GM21447 (cell line): ENCODE data around the gene MBD3L1.

Experiments used
- ATAC-seq: cut with Tn5 transposase; IDR thresholded peaks from one replicate; pipeline ENCODE4 v1.9.1; 2021; ENCODE audit not compliant: unreplicated experiment

The MBD3L1 gene

DNA sequence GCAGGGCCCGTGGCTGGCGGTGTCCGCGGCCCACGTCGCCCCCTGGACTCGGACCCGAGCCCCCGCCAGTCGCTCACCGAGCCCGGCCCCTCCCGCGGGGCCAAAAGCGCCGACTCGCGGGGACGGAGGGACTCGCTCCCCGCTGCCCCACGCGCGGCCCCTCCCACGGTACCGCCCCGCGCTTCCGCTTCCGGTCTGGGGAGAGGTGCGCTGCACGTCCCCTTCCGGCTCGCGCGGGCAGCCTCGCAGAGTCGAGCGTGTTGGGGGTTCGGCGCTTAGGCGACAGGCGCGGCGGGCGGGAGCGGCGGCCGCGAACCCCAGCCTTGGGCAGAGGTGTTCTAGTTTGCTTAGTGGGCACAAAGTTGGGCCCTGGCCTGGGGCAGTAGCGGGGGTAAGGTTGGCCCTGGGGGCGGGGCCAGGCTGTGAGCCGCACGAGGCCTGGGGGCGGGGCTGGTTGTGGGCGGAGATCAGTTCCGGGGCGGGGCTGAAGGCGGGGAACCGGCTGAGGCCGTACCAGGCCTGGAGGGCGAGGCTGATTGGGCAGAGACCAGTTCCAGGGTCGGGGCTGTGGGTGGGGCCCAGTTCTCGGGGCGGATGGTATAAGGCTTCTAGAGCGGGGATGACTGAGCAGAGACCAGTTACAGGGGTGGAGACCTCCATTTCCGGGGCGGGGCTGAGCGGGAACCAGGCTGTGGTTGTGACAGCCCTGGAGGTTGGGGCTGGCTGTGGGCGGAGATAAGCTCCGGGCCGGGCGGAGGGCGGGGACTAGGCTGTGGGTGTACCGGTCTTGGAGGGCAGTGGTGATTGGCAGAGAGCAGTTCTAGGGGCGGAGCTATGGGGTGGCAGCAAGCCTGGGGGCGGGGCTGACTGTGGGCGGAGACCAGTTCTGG, at the start of gene MBD3L1, which contains the start of gene ZNF558:
Gene MBD3L1, plus strand, starts transcription at position 246 of the 890 bp plus-strand sequence. CDS start 10,302 bp downstream, outside the sequence.
Gene ZNF558, minus strand, starts transcription at position 173 of the 890 bp plus-strand sequence. CDS start 9,645 bp downstream, outside the sequence.
- peak; percentile 84 for ATAC-seq

DNA sequence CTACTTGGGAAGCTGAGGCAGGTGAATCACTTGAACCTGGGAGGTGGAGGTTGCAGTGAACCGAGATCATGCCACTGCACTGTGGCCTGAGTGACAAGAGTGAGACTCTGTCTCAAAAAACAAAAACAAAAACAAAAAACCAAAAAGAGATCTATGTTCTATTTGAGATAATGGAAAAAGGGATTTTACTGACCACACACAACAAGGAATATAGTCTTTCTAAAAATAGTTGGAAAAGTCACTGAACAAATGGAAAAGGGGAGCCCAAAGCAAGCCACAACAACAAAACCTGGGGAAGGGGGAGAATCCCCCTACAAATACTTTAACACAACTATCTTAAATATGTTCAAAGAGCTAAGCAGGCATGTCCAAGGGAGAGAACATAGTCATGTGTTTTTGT, 37.4 kb upstream of the MBD3L1 start:
- ATAC-seq: no peak

DNA sequence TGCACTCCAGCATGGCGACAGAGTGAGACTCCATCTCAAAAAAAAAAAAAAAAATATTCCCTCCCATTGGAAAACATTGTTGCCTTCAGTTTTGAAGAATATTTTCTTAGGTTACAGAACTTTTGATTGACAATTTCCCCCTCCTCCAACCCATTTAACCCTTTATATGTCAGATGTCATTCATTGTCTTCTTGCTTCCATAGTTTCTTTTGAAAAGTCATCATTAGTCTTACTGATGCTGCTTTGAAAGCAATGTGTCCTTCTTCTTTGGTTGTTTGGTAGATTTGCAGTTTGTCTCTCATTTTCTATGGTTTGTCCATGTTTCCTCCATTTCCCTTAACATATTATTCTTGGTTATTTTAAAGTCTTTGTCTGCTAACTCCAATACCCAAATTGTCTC, 25.5 kb upstream of the MBD3L1 start:
- no peak for ATAC-seq

DNA sequence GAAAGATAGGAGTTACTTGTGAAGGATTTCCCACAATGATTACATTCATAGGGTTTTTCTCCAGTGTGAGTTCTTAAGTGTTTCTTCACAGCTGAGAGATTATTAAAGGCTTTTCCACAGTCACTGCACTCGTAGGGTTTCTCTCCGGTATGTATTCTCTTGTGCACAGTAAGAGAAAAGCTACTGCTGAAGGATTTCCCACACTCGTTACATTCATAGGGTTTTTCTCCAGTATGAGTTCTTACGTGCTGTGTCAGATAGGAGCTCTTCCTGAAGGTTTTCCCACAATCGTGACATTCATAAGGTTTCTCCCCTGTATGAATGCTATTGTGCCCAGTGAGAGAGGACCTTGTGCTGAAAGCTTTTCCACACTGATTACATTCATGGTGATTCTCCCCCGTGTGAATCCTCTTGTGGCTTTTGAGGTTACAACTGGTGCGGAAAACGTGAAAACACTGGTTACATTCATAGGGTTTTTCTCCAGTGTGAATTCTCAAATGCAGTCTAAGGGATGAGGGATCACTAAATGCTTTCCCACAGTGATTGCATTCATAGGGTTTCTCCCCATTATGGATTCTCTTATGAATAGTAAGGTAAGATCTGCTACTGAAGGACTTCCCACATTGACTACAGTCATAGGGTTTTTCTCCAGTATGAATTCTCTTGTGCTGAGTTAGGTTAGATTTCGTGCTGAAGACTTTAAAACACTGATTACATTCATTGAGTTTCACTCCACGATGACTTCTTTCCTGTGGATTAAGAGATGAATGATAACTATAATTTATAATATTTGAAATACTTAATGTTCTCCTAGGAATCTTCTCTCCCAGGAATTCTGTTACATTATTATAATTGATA, 20.6 kb upstream of the MBD3L1 start:
- ATAC-seq: no peak

DNA sequence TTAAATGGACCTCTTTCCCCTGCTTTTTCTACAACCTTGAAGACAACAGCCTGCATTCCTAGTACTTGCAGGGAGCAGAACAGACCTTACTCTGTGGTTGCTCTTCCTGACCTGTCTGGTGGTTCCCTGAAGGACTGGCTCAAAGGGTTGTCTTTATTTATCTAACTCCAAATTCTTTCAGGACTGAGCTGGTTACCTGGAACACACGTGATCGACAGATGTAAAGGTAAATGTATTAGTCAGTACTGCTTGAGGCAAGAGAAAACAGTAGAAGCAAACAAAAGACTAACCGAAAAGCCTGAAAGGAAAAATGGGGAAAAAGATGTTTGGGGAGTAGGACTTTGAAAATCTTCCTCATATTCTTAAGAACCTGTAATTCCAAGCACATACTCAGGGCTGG, 18.0 kb upstream of the MBD3L1 start:
- ATAC-seq: no peak

DNA sequence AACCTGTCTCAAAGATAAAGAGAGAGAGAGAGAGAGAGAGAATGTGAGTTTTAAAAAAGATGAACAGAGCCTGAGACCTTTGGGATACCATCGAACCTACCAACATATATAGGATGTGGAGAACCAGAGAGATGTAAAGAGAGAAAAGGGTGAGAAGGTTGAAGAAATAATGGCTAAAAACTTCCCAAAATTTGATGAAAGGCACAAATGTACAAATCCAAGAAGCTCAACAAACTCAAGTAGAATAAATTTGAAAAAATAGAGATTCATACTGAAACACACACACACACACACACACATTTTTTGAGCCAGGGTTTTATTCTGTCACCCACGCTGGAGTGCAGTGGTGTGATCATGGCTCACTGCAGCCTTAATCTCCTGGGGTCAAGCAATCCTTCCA, 16.4 kb upstream of the MBD3L1 start:
- no peak for ATAC-seq

DNA sequence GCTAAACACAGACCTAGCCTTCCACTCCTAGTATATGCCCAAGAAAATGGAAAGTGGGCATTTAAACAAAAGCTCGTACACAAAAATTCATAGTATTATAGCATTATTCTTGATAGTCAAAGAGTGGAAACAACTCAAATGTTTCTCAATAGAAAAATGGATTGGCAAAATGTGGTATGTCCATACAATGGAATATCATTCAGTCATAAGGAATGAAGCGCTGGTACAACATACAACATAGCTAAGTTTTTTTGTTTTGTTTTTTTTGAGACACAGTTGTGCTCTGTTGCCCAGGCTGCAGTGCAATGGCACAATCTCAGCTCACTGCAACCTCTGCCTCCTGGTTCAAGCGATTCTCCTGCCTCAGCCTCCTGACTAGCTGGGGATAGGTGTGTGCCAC, 11.9 kb upstream of the MBD3L1 start:
- ATAC-seq: no peak

DNA sequence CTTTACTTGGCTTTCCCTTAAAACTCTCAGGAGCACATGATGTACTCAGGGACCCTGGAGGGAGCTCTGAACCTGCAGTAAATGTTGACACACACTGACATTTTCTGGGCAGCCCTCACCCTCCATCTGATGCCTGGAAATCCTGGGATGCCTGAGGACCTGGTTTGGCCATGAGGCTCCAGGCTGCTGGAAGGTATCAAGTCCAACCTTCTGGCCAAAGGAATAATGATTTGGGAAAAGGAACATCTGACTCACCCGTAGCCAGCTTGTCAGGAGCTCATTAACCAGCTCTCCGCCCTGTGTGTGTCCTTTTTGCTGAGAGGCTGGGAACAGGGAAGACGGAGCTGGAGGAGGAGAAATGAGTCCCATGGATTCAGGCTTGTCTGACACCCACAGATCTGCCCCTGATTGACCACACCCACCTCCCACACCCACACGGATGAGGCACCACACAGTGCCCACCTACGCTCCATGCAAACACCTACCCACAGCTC, 10.4 kb upstream of the MBD3L1 start:
- ATAC-seq: no peak

DNA sequence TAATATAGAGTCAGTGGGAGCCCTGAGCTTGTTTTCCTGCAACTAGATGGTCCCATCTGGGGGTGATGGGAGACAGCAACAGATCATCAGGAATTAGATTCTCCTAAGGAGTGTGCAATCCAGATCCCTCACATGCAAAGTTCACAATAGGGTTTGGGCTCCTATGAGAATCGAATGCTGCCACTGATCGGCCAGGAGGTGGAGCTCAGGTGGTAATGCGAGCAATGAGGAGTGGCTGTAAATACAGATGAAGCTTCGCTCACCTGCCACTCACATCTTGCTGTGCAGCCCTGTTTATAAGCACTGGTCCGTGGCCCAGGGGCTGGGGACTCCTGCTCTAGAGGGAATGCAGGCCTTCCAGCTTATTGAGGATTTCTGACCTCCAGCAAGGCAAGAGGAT, 5.8 kb upstream of the MBD3L1 start:
- no peak for ATAC-seq

DNA sequence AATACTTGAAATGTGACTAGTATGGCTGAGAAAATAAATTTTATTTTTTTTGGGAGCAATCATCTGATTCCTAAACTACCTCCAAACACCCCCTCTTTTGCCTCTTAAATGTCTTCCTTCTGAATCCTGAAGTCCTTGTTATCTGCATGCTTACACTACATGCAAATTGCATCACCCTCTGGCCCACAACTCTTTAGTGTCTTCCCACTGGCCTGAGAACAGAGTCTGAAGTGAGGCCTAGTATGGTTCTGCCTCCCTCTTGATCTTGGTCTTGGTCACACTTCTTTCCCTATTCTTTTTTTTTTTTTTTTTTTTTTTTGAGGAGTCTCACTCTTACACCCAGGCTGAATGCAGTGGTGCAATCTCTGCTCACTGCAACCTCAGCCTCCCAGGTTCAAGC, 4.9 kb upstream of the MBD3L1 start:
- ATAC-seq: no peak

DNA sequence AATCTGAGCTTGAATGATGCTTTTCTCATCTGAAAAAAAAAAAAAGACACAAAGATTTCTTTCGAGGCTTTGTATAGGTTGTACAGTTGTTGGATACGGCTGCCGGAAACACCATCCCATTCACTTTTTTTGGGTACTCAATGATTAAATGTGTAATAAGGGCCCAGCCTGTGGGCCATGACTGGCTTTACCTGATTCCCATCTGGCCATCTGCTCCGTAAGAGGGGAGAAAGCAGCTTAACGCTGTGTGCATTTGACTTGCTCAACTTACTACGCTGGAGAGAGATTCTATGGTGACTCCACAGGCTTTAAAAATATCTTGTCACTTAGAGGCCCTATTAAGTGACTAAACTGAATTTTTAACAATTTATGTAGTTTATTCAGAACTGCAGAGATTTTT, 804 bp upstream of the MBD3L1 start:
- no peak for ATAC-seq

DNA sequence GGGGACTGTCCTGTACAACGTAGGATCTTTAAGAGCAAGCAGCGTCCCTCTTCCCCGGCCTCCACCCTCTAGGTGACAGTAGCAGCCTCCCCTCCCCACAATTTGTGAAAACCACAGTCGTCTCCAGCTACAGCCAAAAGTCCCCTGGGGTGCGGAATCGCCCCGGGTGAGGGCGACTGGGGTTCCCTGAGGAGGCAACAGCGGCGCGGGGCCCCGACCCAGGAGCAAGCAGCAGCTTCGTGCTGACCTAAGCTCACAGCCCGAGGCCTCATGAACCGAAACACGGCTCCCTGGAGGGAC, 395 bp upstream of the MBD3L1 start:
- peak; percentile 6 for ATAC-seq

DNA sequence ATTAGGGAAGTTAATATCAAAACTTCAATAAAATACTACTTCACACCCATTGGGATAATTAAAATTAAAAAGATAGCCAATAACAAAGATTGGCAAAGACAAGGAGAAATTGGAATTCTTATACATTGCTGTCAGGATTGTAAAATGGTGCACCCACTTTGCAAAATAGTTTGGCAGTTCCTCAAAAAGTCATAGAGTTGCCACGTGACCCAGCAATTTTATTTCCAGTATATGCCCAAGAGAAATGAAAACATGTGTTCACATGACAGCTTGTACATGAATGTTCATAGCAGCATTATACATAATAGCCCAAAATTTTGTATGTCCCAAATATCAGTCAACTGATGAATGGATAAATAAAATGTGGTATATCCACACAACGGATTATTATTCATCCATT, 3.3 kb downstream of the MBD3L1 start:
- no peak for ATAC-seq

DNA sequence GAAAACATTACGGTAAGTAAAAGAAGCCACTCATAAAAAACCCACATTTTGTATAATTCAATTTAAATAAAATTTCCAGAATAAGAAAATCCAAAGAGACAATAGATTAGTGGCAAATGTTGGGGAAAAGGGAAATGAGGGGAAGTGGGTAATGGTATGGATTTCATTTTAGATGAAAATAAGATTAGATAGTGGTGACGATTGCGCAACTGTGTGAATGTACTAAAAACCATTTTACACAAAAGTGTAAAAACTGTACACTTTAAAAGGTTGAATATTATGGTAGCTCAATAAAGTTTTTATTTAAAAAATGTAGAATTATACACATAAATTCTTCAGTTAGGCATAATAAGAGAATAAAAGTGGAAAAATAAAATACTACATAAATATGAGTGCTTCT, 3.7 kb downstream of the MBD3L1 start:
- ATAC-seq: no peak

DNA sequence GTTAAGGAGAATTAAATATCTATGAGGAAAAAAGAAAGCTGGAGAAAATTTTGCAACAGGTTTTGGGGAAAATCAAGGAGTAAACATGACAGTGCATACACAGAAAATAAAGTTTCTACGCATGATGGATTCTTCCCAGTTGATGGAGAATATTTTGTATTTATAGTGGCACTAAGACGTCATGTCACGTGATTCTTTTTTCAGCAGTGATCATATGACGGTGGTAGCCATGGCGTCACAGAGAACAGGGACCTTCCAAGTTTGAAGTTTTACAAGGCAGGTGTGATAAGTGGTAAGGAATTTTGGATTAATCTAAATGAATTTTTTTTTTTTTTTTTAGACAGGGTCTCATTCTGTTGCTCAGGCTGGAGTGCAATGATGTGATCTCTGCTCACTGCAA, 8.5 kb downstream of the MBD3L1 start:
- ATAC-seq: no peak

DNA sequence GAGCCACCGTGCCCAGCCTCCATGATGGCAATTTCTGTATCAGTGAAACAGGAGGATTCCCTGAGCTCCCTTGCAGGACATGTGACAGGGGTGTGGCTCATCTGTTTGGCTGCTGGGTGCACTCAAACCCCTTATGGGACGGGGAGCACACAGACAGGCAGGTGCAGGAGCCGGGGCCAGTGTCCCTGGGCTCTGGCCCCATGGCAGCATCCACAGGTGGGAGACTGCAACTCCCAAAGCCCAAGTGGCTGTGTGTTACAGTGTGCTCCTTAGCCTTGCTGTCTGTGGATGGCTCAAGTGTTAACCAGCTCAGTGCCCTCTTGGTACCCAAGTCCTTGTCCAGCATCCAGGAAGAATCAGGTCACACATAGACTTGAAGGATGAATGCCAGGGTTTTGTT, 14.6 kb downstream of the MBD3L1 start:
- no peak for ATAC-seq

DNA sequence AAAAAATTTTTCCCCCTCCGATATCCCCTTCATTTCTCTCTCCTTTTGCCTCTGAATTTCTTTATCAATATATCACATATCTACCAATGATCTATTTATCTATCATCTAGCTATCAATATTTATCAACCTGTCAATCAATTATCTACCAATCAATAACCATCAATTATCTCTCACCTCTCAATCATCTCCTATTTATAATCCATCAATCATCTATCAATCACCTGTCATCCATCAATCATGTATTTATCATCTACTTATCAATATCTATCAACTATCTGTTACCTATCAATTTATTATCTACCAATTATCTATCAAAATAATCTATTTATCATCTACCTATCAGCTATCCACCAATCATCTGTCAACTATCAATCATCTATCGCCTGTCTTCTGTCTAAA, 17.1 kb downstream of the MBD3L1 start:
- ATAC-seq: no peak

DNA sequence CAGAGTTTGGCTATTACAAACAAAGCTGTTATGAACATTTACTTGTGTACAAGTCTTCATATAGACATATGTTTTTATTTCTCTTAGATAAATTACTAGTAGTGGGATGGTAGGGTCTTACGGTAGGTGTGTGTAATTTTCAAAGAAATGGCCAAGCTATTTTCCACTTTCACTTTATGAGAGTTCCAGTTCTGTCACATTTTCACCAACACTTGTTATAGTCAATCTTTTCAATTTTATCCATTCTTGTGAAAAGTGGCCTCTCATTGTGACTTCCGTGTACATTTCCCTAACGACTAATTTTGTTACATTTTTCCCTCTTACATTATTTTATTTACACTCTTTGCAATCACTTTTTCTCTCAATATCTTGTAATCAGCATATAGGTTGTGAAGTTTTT, 18.3 kb downstream of the MBD3L1 start:
- ATAC-seq: no peak

DNA sequence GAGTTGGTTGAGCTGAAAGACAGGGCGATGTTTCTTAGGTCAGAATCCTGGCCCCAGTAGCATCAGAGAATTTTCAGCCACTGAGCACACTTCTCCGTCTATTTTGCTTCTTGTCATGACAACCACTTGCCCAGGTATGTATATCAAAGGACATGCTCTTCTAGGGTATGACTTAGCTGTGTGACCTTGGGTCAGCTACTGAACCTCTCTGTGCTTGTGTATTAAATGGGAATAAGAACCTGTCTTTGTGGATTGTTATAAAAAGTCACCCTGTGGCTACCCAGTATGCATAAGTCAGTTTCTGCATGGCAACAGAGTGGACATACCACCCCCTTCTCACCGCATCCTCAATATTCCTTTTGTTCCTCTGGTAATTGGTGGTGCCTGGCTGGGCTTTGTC, 26.1 kb downstream of the MBD3L1 start:
- no peak for ATAC-seq

DNA sequence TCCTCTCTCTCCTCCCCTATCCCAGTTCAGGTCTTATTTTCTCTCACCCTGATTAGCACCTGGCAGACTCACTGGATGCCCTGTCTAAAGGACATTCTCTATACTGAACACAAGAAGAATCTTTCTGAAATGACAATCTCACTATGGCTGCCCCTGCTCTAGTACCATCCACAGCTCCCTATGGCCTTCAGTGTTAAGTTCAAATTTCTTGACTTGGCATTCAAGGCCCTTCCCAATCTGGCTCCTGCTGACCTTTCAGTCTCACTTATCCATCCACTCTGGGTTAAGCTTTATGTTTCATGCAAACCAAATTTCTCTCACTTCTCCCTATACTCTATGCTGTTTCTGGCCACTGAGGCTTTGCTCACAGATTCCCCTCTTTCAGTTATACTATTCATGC, 34.2 kb downstream of the MBD3L1 start:
- no peak for ATAC-seq

DNA sequence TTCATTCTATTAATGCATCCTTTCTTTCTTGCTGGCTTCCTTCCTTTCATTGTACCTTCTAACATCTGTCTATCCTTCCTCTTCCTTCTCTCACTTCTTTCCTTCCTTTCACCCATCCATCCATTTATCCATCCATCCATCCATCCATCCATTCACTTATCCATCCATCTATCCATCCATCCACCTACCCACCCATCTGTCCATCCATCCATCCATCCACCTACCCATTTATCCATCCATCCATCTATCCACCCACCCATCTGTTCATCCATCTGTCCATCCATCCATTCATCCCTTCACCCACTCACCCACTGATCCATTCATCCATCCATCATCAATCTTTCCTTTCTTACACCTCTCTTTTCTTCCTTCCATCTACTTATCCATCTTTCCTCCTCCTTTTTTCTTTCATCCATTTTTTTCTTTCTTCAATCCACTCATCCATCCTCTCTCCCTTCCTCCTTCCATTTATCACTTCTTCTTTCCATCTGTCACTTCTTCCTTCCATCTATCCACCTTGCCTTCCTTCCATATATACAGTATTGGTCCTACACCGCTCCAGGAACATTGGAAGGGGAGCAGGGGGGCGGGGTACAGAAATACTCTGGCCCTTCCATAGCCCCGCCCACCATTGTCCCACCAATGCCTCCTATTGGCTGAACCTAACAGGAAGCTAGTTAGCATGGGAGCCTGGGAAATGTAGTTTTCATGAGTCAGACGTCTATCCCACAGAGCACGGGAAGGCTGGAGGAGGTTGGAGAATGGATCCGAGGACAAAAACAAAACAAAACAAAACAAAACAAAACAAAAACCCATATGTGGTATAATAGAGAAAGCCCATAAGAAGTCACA, 45.9 kb downstream of the MBD3L1 start:
- ATAC-seq: no peak
